H1 (cell line): ENCODE data around the gene BATF2. TPM values are rescaled to one million over a fixed set of nuclear protein-coding genes. Genes with fewer than 3 reads are reported as not detected.

ENCODE experiments used
- CHD7 ChIP-seq: fragments of 300-600 bp; sonication (generic); IDR thresholded peaks from 2 replicates; pipeline ENCODE4 v1.7.1; 2012; ENCODE audit warnings: low read length, moderate library complexity, mild to moderate bottlenecking, inconsistent platforms; ENCODE audit not compliant: insufficient replicate concordance
- CREB1 ChIP-seq: IDR thresholded peaks from 2 replicates; pipeline ENCODE4 v1.6.1; 2012; ENCODE audit warnings: inconsistent platforms
- POLR2A ChIP-seq, 2 experiments: IDR thresholded peaks; 1 replicate in 1 of 2; 2 replicates in 1 of 2; pipeline ENCODE4 v1.6.1; 2011; ENCODE audit warnings: low read depth in 2 of 2, low read length in 2 of 2, mild to moderate bottlenecking in 2 of 2; ENCODE audit errors: control extremely low read depth in 1 of 2
- TAF7 ChIP-seq: optimal IDR thresholded peaks from 2 replicates; pipeline ENCODE3; 2011; ENCODE audit warnings: low read depth, mild to moderate bottlenecking, inconsistent platforms, low read length, moderate library complexity, borderline replicate concordance
- ZNF274 ChIP-seq: IDR thresholded peaks from 2 replicates; pipeline ENCODE4 v1.7.0; 2012; ENCODE audit warnings: low read length, borderline replicate concordance; ENCODE audit errors: extremely low read depth
- polyA plus RNA-seq, 7 experiments: library from polyadenylated mRNA; depleted of rRNA in 3 of 7; stranded (reverse) in 5 of 7; unstranded in 2 of 7; fragments of >200 nt in 5 of 7; fragments of 200-250 nt in 2 of 7; gene quantifications; 1 replicate in 5 of 7; 2 replicates in 1 of 7; 4 replicates in 1 of 7; pipeline versions ENCODE4 v1.2.1 to v1.2.3, GENCODE V29; 2011 to 2013; ENCODE audit warnings: missing spikeins in 2 of 7, mixed read lengths in 2 of 7
- total RNA-seq: library from RNA; stranded (reverse); fragmentation: NEBNext Ultra II Directional; extraction: Animal tissue kit (Norgen Biotek cat#: 25700); gene quantifications from 2 replicates; pipeline ENCODE4 v1.2.1, GENCODE V29; 2021

Gene BATF2
- total and polyA plus RNA-seq, 2 of the 8 experiments (the other 6 are each of a cell fraction or from before 2014, with no cell fraction given): 1.4 to 3.1 TPM

GRCh38 chr11:64990222-64990923, 6.4 kb downstream of the BATF2 start (continued):
- TF ChIP-seq CHD7 (no peak), ZNF274 (no peak), POLR2A (IDR thresholded peaks at IDR 0.05; ENCODE audit: control extremely low read depth in 1 of 2, low read depth in 2 of 2, low read length in 2 of 2) (no peak), TAF7 (no peak), CREB1 (no peak)
